IMR-90 (cell line): Measurements from ENCODE around the gene GATA2. TPM values are rescaled to one million over a fixed set of nuclear protein-coding genes. Genes with fewer than 3 reads are reported as not detected.
A peak's percentile ranks its signal among the peaks of the same experiment; 100 is the strongest.

Source experiments
- ATAC-seq: fragments of 200-7000 bp; cut with Tn5 transposase; 2 replicates; pipeline ENCODE4 v1.9.1; 2020; ENCODE audit warnings: low read depth, mild to moderate bottlenecking, moderate library complexity
- BruUV-seq: library from RNA; stranded (reverse); fragments of 400-500 nt; replicated peaks from 2 replicates; lab custom pipeline; 2021; lab: Mats Ljungman, UMichigan
- CTCF ChIA-PET: fragments of 300-600 bp; formaldehyde crosslinking; extraction: SDS; loops from one replicate; lab custom pipeline; 2021; ENCODE audit warnings: antibody characterized with exemption; lab: Yijun Ruan, JAX
- POLR2A ChIA-PET: fragments of 300-600 bp; sonication (Branson Sonifier 250); formaldehyde crosslinking; loops from one replicate; lab custom pipeline; 2022; ENCODE audit warnings: antibody characterized with exemption; ENCODE audit not compliant: unreplicated experiment; lab: Charles Lee
- DNase-seq: peaks from one replicate; pipeline ENCODE4 v3.0.0; 2013
- H2AFZ ChIP-seq: replicated peaks from 2 replicates; pipeline ENCODE3; 2013; ENCODE audit warnings: low read length, mild to moderate bottlenecking; ENCODE audit not compliant: poor library complexity
- H2AK5ac ChIP-seq: 2 replicates; pipeline ENCODE4 v1.6.1; 2013; ENCODE audit warnings: low read depth, low read length, inconsistent platforms
- H2AK9ac ChIP-seq: replicated peaks from 2 replicates; pipeline ENCODE3; 2013; ENCODE audit warnings: mild to moderate bottlenecking, low read depth, low read length, moderate library complexity; ENCODE audit not compliant: poor library complexity
- H2BK120ac ChIP-seq: 2 replicates; pipeline ENCODE4 v1.6.1; 2013; ENCODE audit warnings: low read depth, low read length, inconsistent platforms
- H2BK15ac ChIP-seq: 3 replicates; pipeline ENCODE4 v1.6.1; 2013; ENCODE audit warnings: low read depth, low read length, inconsistent platforms
- H2BK20ac ChIP-seq: 2 replicates; pipeline ENCODE4 v1.6.1; 2013; ENCODE audit warnings: low read depth, mild to moderate bottlenecking, inconsistent platforms, low read length, moderate library complexity
- H2BK5ac ChIP-seq: 2 replicates; pipeline ENCODE4 v1.6.1; 2013; ENCODE audit warnings: mild to moderate bottlenecking, low read depth, low read length, inconsistent platforms; ENCODE audit not compliant: poor library complexity, severe bottlenecking
- H3K14ac ChIP-seq: replicated peaks from 2 replicates; pipeline ENCODE4 v1.6.1; 2013; ENCODE audit warnings: low read depth, low read length, inconsistent platforms
- H3K18ac ChIP-seq: 2 replicates; pipeline ENCODE4 v1.6.1; 2013; ENCODE audit warnings: low read depth, low read length, control low read depth
- H3K23ac ChIP-seq: 2 replicates; pipeline ENCODE4 v1.6.1; 2013; ENCODE audit warnings: low read depth, low read length, inconsistent platforms
- H3K27ac ChIP-seq: 2 replicates; pipeline ENCODE4 v1.5.1; 2013; ENCODE audit warnings: mild to moderate bottlenecking, control low read depth, low read length; ENCODE audit not compliant: insufficient read depth
- H3K27me3 ChIP-seq: 2 replicates; pipeline ENCODE4 v1.6.1; 2013; ENCODE audit warnings: low read length; ENCODE audit not compliant: control insufficient read depth, insufficient read depth
- H3K36me3 ChIP-seq: 2 replicates; pipeline ENCODE4 v1.6.1; 2013; ENCODE audit warnings: low read length, mixed read lengths; ENCODE audit not compliant: control insufficient read depth, insufficient read depth
- H3K4ac ChIP-seq: 2 replicates; pipeline ENCODE4 v1.6.1; 2013; ENCODE audit warnings: low read depth, low read length, inconsistent platforms
- H3K4me1 ChIP-seq: 2 replicates; pipeline ENCODE4 v1.6.1; 2013; ENCODE audit warnings: low read length, mixed read lengths; ENCODE audit not compliant: control insufficient read depth, insufficient read depth
- H3K4me2 ChIP-seq: 2 replicates; pipeline ENCODE4 v1.6.1; 2013; ENCODE audit warnings: low read depth, mild to moderate bottlenecking, control low read depth, low read length, moderate library complexity
- H3K4me3 ChIP-seq: 2 replicates; pipeline ENCODE4 v1.5.1; 2013; ENCODE audit warnings: low read depth, mild to moderate bottlenecking, control low read depth, low read length, moderate library complexity; ENCODE audit not compliant: insufficient read depth
- H3K56ac ChIP-seq: 2 replicates; pipeline ENCODE4 v1.6.1; 2013; ENCODE audit warnings: low read length, inconsistent platforms; ENCODE audit not compliant: insufficient read depth; ENCODE audit errors: extremely low read depth
- H3K79me1 ChIP-seq, 2 experiments: 2 replicates each; pipeline ENCODE4 v1.6.1; 2013; ENCODE audit warnings: low read length in 2 of 2, inconsistent platforms in 1 of 2, low read depth in 1 of 2
- H3K9ac ChIP-seq: 2 replicates; pipeline ENCODE4 v1.6.1; 2013; ENCODE audit warnings: low read depth, low read length, control low read depth
- H3K9me1 ChIP-seq: 2 replicates; pipeline ENCODE4 v1.6.1; 2013; ENCODE audit warnings: low read length, inconsistent platforms; ENCODE audit not compliant: insufficient read depth
- H3K9me3 ChIP-seq: 2 replicates; pipeline ENCODE4 v1.6.1; 2013; ENCODE audit warnings: low read length; ENCODE audit not compliant: control insufficient read depth, insufficient read depth
- H4K20me1 ChIP-seq: 2 replicates; pipeline ENCODE4 v1.6.1; 2013; ENCODE audit warnings: low read length, inconsistent platforms; ENCODE audit not compliant: insufficient read depth
- H4K5ac ChIP-seq: 2 replicates; pipeline ENCODE4 v1.6.1; 2013; ENCODE audit warnings: mild to moderate bottlenecking, low read depth, low read length, control low read depth
- H4K8ac ChIP-seq, 2 experiments: 2 replicates each; pipeline ENCODE4 v1.6.1; 2013; ENCODE audit warnings: low read depth in 2 of 2, low read length in 2 of 2, control low read depth in 1 of 2, inconsistent platforms in 1 of 2
- H4K91ac ChIP-seq: 2 replicates; pipeline ENCODE4 v1.6.1; 2013; ENCODE audit warnings: low read depth, low read length, inconsistent platforms; ENCODE audit not compliant: insufficient read depth
- CEBPB ChIP-seq: IDR thresholded peaks from 2 replicates; pipeline ENCODE4 v1.6.1; 2012; ENCODE audit warnings: low read depth, low read length, improper control_type of control experiment
- NFE2L2 ChIP-seq: fragments of 150-350 bp; IDR thresholded peaks from 2 replicates; pipeline ENCODE4 v1.6.1; 2016; ENCODE audit warnings: low read depth, mild to moderate bottlenecking, low read length
- WGBS, 2 experiments: methylation state at CpG; one replicate each; pipeline versions ENCODE4 v1.1.5 to v1.1.7; 2013; ENCODE audit warnings: missing lambda C conversion rate in 2 of 2; ENCODE audit not compliant: insufficient read length in 1 of 2; ENCODE audit errors: extremely low coverage in 2 of 2; 5-methylcytosine and 5-hydroxymethylcytosine counted together
- dilution Hi-C: fragments of 300-500 bp; cut with HindIII; formaldehyde crosslinking; loops from one replicate; pipeline ENCODE4 v1.14.3; 2018; ENCODE audit warnings: low sequenced_read_pairs; ENCODE audit not compliant: unreplicated experiment
- in situ Hi-C: fragments of 300-500 bp; cut with MboI; formaldehyde crosslinking; loops from 3 replicates; pipeline ENCODE4 v1.14.3; 2019; ENCODE audit warnings: low sequenced_read_pairs, inconsistent platforms, mixed read lengths
- intact Hi-C: fragments of 100-400 bp; cut with micrococcal nuclease; formaldehyde crosslinking; loops from 2 replicates; pipeline ENCODE4 v1.10.0; 2022
- polyA plus RNA-seq, 3 experiments: library from polyadenylated mRNA; depleted of rRNA; stranded (reverse); fragments of >200 nt; gene quantifications; 2 replicates each; pipeline ENCODE4 v1.2.3, GENCODE V29; 2012; ENCODE audit warnings: low replicate concordance in 1 of 3
- total RNA-seq: library from RNA; depleted of rRNA; stranded (reverse); fragments of >200 nt; gene quantifications from 2 replicates; pipeline ENCODE4 v1.2.3, GENCODE V29; 2012
- TF ChIP-seq, protein P1 (sequence below): fragments of 150-350 bp; IDR thresholded peaks from 2 replicates; pipeline ENCODE4 v1.6.1; 2016; ENCODE audit warnings: low read depth, mild to moderate bottlenecking, low read length, moderate library complexity, borderline replicate concordance

Gene GATA2
- total and polyA plus RNA-seq, 2 of the 4 experiments (the other 2 are of a cell fraction), result 2.2 to 13.5 TPM

GRCh38 chr3:128448491-128448890, 44.5 kb downstream of the GATA2 start:
- no peak overlapping the region for H3K27ac ChIP-seq
- H4K5ac ChIP-seq, result no peak overlapping the region
- ATAC-seq (no peak), DNase-seq (no peak)
- H2AFZ ChIP-seq, result peak overlapping the region; percentile 58
- BruUV-seq, result no TSS peak
- H4K20me1 ChIP-seq, result no peaks in the 10 kb centered on the region
- H3K79me1 ChIP-seq, result no peaks in the 10 kb centered on the region
- H2AK9ac ChIP-seq, result peak overlapping the region; percentile 70
- no peak overlapping the region for H2AK5ac ChIP-seq
- intact Hi-C loops, result no loop called here
- H3K9me3 ChIP-seq, result no peaks in the 10 kb centered on the region
- in situ Hi-C loops, result no loop called here
- H3K4me1 ChIP-seq, result no peaks in the 10 kb centered on the region
- WGBS, 2 experiments, result 65% methylated on average over 4 of the region's 6 CpGs; no CpG with 5 or more reads in 1 of the 2 experiments
- dilution Hi-C loops, result no loop called here
- no peak overlapping the region for H3K56ac ChIP-seq
- H3K36me3 ChIP-seq, result no peaks in the 10 kb centered on the region
- H3K9me1 ChIP-seq, result 0 out of 2 replicates have a peak, but pooled peaks cover 4% of the 10 kb centered on the region
- no peak overlapping the region for H3K4me3 ChIP-seq
- H2BK120ac ChIP-seq, result no peak overlapping the region
- TF ChIP-seq, protein P1, sequence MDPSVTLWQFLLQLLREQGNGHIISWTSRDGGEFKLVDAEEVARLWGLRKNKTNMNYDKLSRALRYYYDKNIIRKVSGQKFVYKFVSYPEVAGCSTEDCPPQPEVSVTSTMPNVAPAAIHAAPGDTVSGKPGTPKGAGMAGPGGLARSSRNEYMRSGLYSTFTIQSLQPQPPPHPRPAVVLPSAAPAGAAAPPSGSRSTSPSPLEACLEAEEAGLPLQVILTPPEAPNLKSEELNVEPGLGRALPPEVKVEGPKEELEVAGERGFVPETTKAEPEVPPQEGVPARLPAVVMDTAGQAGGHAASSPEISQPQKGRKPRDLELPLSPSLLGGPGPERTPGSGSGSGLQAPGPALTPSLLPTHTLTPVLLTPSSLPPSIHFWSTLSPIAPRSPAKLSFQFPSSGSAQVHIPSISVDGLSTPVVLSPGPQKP, result no peak
- no peak for TF ChIP-seq CEBPB
- no peak for TF ChIP-seq NFE2L2
- no peak overlapping the region for H4K91ac ChIP-seq
- H2BK15ac ChIP-seq, result no peak overlapping the region
- H2BK20ac ChIP-seq, result no peak overlapping the region
- ChIA-PET POLR2A (no interaction called here), CTCF (no interaction called here)
- H3K4me2 ChIP-seq, result no peak overlapping the region
- no peak overlapping the region for H2BK5ac ChIP-seq
- no peak overlapping the region for H3K9ac ChIP-seq
- H3K4ac ChIP-seq, result no peak overlapping the region
- H3K23ac ChIP-seq, result no peak overlapping the region
- no peak overlapping the region for H3K18ac ChIP-seq
- no peak overlapping the region for H4K8ac ChIP-seq
- H3K27me3 ChIP-seq, result peaks cover 45% of the 10 kb centered on the region
- 0 out of 2 replicates have a peak overlapping the region, but pooled peaks have one; percentile 66 for H3K14ac ChIP-seq
